Iris pigment epithelial cell (primary cell): ENCODE results near the gene RPL23.

Experiments used
- DNase-seq: peaks from one replicate; pipeline ENCODE4 v3.0.0-alpha.2; 2011; ENCODE audit warnings: low read depth

The RPL23 gene

GRCh38 chr17:38853292-38854219, at the start of gene RPL23:
Gene RPL23 (minus strand): TSS chr17:38853721. CDS start chr17:38853710, 11 bp downstream.
- DNase-seq, result peak; percentile 97

GRCh38 chr17:38900978-38901656, 47.6 kb upstream of the RPL23 start:
- peak; percentile 98 for DNase-seq

GRCh38 chr17:38899421-38899820, 45.9 kb upstream of the RPL23 start:
- no peak for DNase-seq

- peak; percentile 56 for DNase-seq
Measured at GRCh38 chr17:38898812-38899348, 45.4 kb upstream of the RPL23 start.

- no peak for DNase-seq
Measured at GRCh38 chr17:38898291-38898679, 44.8 kb upstream of the RPL23 start.

GRCh38 chr17:38897671-38898290, 44.3 kb upstream of the RPL23 start:
- DNase-seq, result no peak

- DNase-seq, result no peak
Measured at GRCh38 chr17:38897176-38897575, 43.7 kb upstream of the RPL23 start.

- DNase-seq, result peak; percentile 22
Measured at GRCh38 chr17:38896346-38896954, 42.9 kb upstream of the RPL23 start.

GRCh38 chr17:38894276-38894675, 40.8 kb upstream of the RPL23 start:
- DNase-seq, result no peak

GRCh38 chr17:38893607-38894006, 40.1 kb upstream of the RPL23 start:
- peak; percentile 76 for DNase-seq

- no peak for DNase-seq
Measured at GRCh38 chr17:38893113-38893512, 39.6 kb upstream of the RPL23 start.

- no peak for DNase-seq
Measured at GRCh38 chr17:38892620-38893019, 39.1 kb upstream of the RPL23 start.

- no peak for DNase-seq
Measured at GRCh38 chr17:38892083-38892482, 38.6 kb upstream of the RPL23 start.

GRCh38 chr17:38891441-38891840, 37.9 kb upstream of the RPL23 start:
- no peak for DNase-seq

GRCh38 chr17:38890410-38890746, 36.9 kb upstream of the RPL23 start:
- no peak for DNase-seq

GRCh38 chr17:38889745-38890409, 36.4 kb upstream of the RPL23 start:
- DNase-seq, result no peak

GRCh38 chr17:38888842-38889241, 35.3 kb upstream of the RPL23 start:
- DNase-seq, result no peak

- no peak for DNase-seq
Measured at GRCh38 chr17:38886643-38887010, 33.1 kb upstream of the RPL23 start.

- DNase-seq, result peak; percentile 75
Measured at GRCh38 chr17:38885728-38886642, 32.5 kb upstream of the RPL23 start.

- DNase-seq, result no peak
Measured at GRCh38 chr17:38885044-38885727, 31.7 kb upstream of the RPL23 start.
